ENCODE measurements around the gene DAPK1. TPM values are rescaled to one million over a fixed set of nuclear protein-coding genes. Genes with fewer than 3 reads are reported as not detected.

The DAPK1 gene
- total RNA-seq, 2 donors from 2014 or later, result 28.9 to 37.8 TPM

GRCh38 chr9:87604886-87605588 lies 107.4 kb downstream of the DAPK1 start:
- no peak for DNase-seq
- Mint-ChIP-seq H3K9me3 (peaks cover 3 to 4% of the 10 kb centered on the region in 2 donors), H3K36me3 (ENCODE audit: insufficient read depth in 2 of 2) (peaks cover 5 to 7% of the 10 kb centered on the region in 2 donors), H3K27me3 (ENCODE audit: low read depth) (peaks cover 42% of the 10 kb centered on the region), H3K4me3 (no peak overlapping the region), H3K27ac (no peak overlapping the region), H3K4me1 (ENCODE audit: low read depth) (peaks cover 14% of the 10 kb centered on the region)
- ATAC-seq (replicated peaks in 1 of 2), result no peak

GRCh38 chr9:87605676-87606075 lies 108.0 kb downstream of the DAPK1 start:
- no peak for DNase-seq
- ATAC-seq (replicated peaks in 1 of 2), result no peak
- no peak overlapping the region for H3K4me3 Mint-ChIP-seq
- peaks cover 5 to 7% of the 10 kb centered on the region in 2 donors for H3K36me3 Mint-ChIP-seq (ENCODE audit: insufficient read depth in 2 of 2)
- H3K4me1 Mint-ChIP-seq (ENCODE audit: low read depth), result peaks cover 14% of the 10 kb centered on the region
- no peak overlapping the region for H3K27ac Mint-ChIP-seq
- H3K9me3 Mint-ChIP-seq, result peaks cover 3 to 4% of the 10 kb centered on the region in 2 donors
- H3K27me3 Mint-ChIP-seq (ENCODE audit: low read depth), result peaks cover 42% of the 10 kb centered on the region

- Mint-ChIP-seq H3K4me1 (ENCODE audit: low read depth) (peaks cover 14% of the 10 kb centered on the region), H3K36me3 (ENCODE audit: insufficient read depth in 2 of 2) (peaks cover 5 to 7% of the 10 kb centered on the region in 2 donors), H3K9me3 (peaks cover 3 to 4% of the 10 kb centered on the region in 2 donors), H3K4me3 (no peak overlapping the region), H3K27me3 (ENCODE audit: low read depth) (peaks cover 42% of the 10 kb centered on the region), H3K27ac (no peak overlapping the region)
- ATAC-seq (replicated peaks in 1 of 2) (no peak), DNase-seq (no peak)
Measured at GRCh38 chr9:87606841-87607521, 109.3 kb downstream of the DAPK1 start.

GRCh38 chr9:87607859-87608258 lies 110.2 kb downstream of the DAPK1 start:
- no peak overlapping the region for H3K4me3 Mint-ChIP-seq
- DNase-seq (no peak), ATAC-seq (replicated peaks in 1 of 2) (no peak)
- H3K4me1 Mint-ChIP-seq (ENCODE audit: low read depth), result peaks cover 14% of the 10 kb centered on the region
- H3K27me3 Mint-ChIP-seq (ENCODE audit: low read depth), result peaks cover 42% of the 10 kb centered on the region
- peaks cover 3 to 4% of the 10 kb centered on the region in 2 donors for H3K9me3 Mint-ChIP-seq
- H3K27ac Mint-ChIP-seq, result no peak overlapping the region
- peaks cover 5 to 7% of the 10 kb centered on the region in 2 donors for H3K36me3 Mint-ChIP-seq (ENCODE audit: insufficient read depth in 2 of 2)

GRCh38 chr9:87609002-87609401 lies 111.3 kb downstream of the DAPK1 start:
- ATAC-seq (replicated peaks in 1 of 2) (no peak), DNase-seq (no peak)
- Mint-ChIP-seq H3K4me1 (ENCODE audit: low read depth) (peaks cover 14% of the 10 kb centered on the region), H3K27ac (no peak overlapping the region), H3K36me3 (ENCODE audit: insufficient read depth in 2 of 2) (peaks cover 5 to 8% of the 10 kb centered on the region in 2 donors), H3K9me3 (peaks cover 3 to 4% of the 10 kb centered on the region in 2 donors), H3K27me3 (ENCODE audit: low read depth) (peaks cover 34% of the 10 kb centered on the region), H3K4me3 (no peak overlapping the region)

GRCh38 chr9:87609486-87609885 lies 111.8 kb downstream of the DAPK1 start:
- DNase-seq, result no peak
- peaks cover 14% of the 10 kb centered on the region for H3K4me1 Mint-ChIP-seq (ENCODE audit: low read depth)
- H3K27ac Mint-ChIP-seq, result no peak overlapping the region
- H3K27me3 Mint-ChIP-seq (ENCODE audit: low read depth), result peaks cover 33% of the 10 kb centered on the region
- H3K9me3 Mint-ChIP-seq, result peaks cover 3 to 4% of the 10 kb centered on the region in 2 donors
- no peak overlapping the region for H3K4me3 Mint-ChIP-seq
- no peak for ATAC-seq (replicated peaks in 1 of 2)
- peaks cover 5 to 8% of the 10 kb centered on the region in 2 donors for H3K36me3 Mint-ChIP-seq (ENCODE audit: insufficient read depth in 2 of 2)

- DNase-seq (no peak), ATAC-seq (replicated peaks in 1 of 2) (no peak)
- peaks cover 3 to 4% of the 10 kb centered on the region in 2 donors for H3K9me3 Mint-ChIP-seq
- H3K4me3 Mint-ChIP-seq, result no peak overlapping the region
- H3K4me1 Mint-ChIP-seq (ENCODE audit: low read depth), result peaks cover 4% of the 10 kb centered on the region
- no peak overlapping the region for H3K27ac Mint-ChIP-seq
- peaks cover 7 to 8% of the 10 kb centered on the region in 2 donors for H3K36me3 Mint-ChIP-seq (ENCODE audit: insufficient read depth in 2 of 2)
- H3K27me3 Mint-ChIP-seq (ENCODE audit: low read depth), result peaks cover 28% of the 10 kb centered on the region
Measured at GRCh38 chr9:87610200-87611155, 112.8 kb downstream of the DAPK1 start.

- Mint-ChIP-seq H3K36me3 (ENCODE audit: insufficient read depth in 2 of 2) (peaks cover 7 to 8% of the 10 kb centered on the region in 2 donors), H3K4me1 (ENCODE audit: low read depth) (no peaks in the 10 kb centered on the region), H3K4me3 (no peak overlapping the region), H3K9me3 (peaks cover 3 to 4% of the 10 kb centered on the region in 2 donors), H3K27ac (no peak overlapping the region), H3K27me3 (ENCODE audit: low read depth) (peaks cover 20% of the 10 kb centered on the region)
- no peak for DNase-seq
- ATAC-seq (replicated peaks in 1 of 2), result no peak
Measured at GRCh38 chr9:87611776-87612175, 114.1 kb downstream of the DAPK1 start.

GRCh38 chr9:87612536-87612935 lies 114.9 kb downstream of the DAPK1 start:
- no peaks in the 10 kb centered on the region for H3K4me1 Mint-ChIP-seq (ENCODE audit: low read depth)
- no peak overlapping the region for H3K27ac Mint-ChIP-seq
- peaks cover 4 to 7% of the 10 kb centered on the region in 2 donors for H3K36me3 Mint-ChIP-seq (ENCODE audit: insufficient read depth in 2 of 2)
- peaks cover 3 to 4% of the 10 kb centered on the region in 2 donors for H3K9me3 Mint-ChIP-seq
- peaks cover 17% of the 10 kb centered on the region for H3K27me3 Mint-ChIP-seq (ENCODE audit: low read depth)
- DNase-seq (no peak), ATAC-seq (replicated peaks in 1 of 2) (no peak)
- no peak overlapping the region for H3K4me3 Mint-ChIP-seq

GRCh38 chr9:87613265-87614111 lies 115.8 kb downstream of the DAPK1 start:
- H3K36me3 Mint-ChIP-seq (ENCODE audit: insufficient read depth in 2 of 2), result peaks cover 1 to 5% of the 10 kb centered on the region in 2 donors
- no peak overlapping the region for H3K4me3 Mint-ChIP-seq
- peaks cover 19% of the 10 kb centered on the region for H3K27me3 Mint-ChIP-seq (ENCODE audit: low read depth)
- H3K4me1 Mint-ChIP-seq (ENCODE audit: low read depth), result no peaks in the 10 kb centered on the region
- ATAC-seq (replicated peaks in 1 of 2) (no peak), DNase-seq (no peak)
- peaks cover 0 to 4% of the 10 kb centered on the region in 2 donors for H3K9me3 Mint-ChIP-seq
- H3K27ac Mint-ChIP-seq, result no peak overlapping the region

- H3K4me1 Mint-ChIP-seq (ENCODE audit: low read depth), result no peaks in the 10 kb centered on the region
- DNase-seq (no peak), ATAC-seq (replicated peaks in 1 of 2) (no peak)
- H3K27ac Mint-ChIP-seq, result no peak overlapping the region
- H3K27me3 Mint-ChIP-seq (ENCODE audit: low read depth), result peaks cover 19% of the 10 kb centered on the region
- H3K4me3 Mint-ChIP-seq, result no peak overlapping the region
- peaks cover 0 to 4% of the 10 kb centered on the region in 2 donors for H3K9me3 Mint-ChIP-seq
- peaks cover 1 to 5% of the 10 kb centered on the region in 2 donors for H3K36me3 Mint-ChIP-seq (ENCODE audit: insufficient read depth in 2 of 2)
Measured at GRCh38 chr9:87614397-87614796, 116.7 kb downstream of the DAPK1 start.

- Mint-ChIP-seq H3K4me1 (ENCODE audit: low read depth) (no peaks in the 10 kb centered on the region), H3K27me3 (ENCODE audit: low read depth) (peaks cover 19% of the 10 kb centered on the region)
Measured at GRCh38 chr9:87615136-87615535, 117.5 kb downstream of the DAPK1 start.

More at GRCh38 chr9:87615136-87615535, 117.5 kb downstream of the DAPK1 start:
- Mint-ChIP-seq H3K4me3 (no peak overlapping the region), H3K36me3 (ENCODE audit: insufficient read depth in 2 of 2) (peaks cover 1 to 5% of the 10 kb centered on the region in 2 donors), H3K9me3 (peaks cover 0 to 4% of the 10 kb centered on the region in 2 donors), H3K27ac (no peak overlapping the region)
- DNase-seq (no peak), ATAC-seq (replicated peaks in 1 of 2) (no peak)
